Measurements from ENCODE around the gene JADE2.

GRCh38 chr5:134506054-134507039 lies 19.1 kb upstream of the JADE2 start:
- no peak for TF ChIP-seq CTCF (IDR thresholded peaks at IDR 0.05; ENCODE audit: insufficient read depth, low read depth, low read length)
- no peak for TF ChIP-seq EZH2 (IDR thresholded peaks at IDR 0.05; ENCODE audit: insufficient read depth, low read length)
